Stimulated activated CD8-positive, alpha-beta memory T cell treated with anti-CD3 and anti-CD28 coated beads, Interleukin-15, amount 100 ng/mL, for 24 hours (primary cell): ENCODE measurements around the gene UBAC2.

ENCODE experiments used
- DNase-seq: peaks from one replicate; pipeline ENCODE4 v3.0.0-alpha.2; 2020; ENCODE audit warnings: low read depth

The UBAC2 gene

DNA sequence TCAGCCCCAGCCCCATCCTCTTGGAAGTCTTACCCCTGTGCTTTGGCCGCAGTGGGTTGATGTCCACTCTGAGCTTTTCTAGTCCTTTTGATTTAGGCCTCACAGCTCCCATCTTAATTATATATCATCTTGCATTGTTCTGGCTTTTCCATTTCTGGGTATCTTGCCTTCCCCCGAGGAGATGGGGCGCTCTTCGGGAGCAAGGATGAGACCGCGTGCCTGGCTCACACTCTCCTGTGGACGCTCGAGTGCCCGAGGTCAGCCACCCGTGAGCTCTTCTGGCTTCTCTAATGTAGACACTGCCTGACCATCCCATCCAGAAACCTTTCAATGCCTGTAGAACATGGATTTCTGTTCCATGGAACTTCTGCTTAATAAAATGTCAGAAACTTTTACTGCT lies 160.0 kb downstream of the UBAC2 start:
- DNase-seq: no peak

DNA sequence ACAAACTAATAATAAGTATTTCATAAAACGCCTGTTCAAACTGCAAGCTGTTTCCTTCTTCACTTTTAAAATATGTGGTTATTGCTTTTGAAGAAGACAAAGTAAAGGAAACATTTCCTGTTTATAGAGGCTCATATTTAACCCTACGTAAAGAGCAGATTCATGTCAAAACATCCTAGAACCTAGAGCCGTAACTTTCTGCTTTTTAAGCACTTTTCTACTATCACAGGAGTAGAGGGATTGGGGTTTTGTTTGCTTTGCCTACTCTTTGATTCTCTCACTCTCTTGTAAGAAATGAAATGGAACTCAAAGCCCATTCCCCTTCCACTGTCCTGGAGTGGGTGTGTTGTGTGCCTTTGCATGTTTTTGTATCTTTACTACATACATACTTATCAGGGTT lies 160.5 kb downstream of the UBAC2 start:
- DNase-seq: no peak

DNA sequence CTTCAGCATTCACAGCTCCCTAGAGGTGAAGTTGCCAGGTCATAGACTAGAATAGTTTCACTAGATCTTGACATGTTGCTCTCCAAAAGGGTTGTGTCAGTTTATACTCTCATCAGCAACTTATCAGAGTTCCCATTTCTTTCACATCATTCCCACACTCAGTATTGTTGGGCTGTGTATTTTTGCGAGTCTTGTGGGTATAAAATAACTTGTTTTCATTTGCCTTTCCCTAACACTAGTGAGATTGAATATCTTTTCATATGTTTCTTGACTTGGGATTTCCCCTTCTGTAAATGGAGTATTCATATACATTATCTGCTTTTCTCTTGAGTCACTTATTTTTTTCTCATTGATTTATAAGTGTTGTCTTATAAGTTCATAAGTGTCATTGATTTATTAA lies 161.7 kb downstream of the UBAC2 start:
- no peak for DNase-seq

DNA sequence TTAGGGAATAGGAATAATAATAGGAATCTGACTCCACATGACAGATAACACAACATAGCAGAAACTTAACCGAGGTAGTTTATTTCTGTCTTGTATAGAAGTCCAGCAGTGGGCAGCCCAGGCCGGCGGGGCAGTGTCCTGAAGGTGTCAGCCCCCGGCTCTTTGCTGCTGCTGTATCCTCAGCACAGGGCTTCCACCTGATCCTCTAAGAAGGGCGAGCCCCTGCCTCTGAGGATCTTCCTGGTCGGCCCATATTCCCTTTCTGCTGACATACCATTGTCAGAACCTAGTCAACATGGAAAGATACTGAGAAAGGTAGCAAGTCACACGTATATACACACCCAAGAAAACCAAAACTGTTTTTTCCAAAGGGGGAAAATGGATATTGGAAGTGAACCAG lies 162.7 kb downstream of the UBAC2 start:
- no peak for DNase-seq

DNA sequence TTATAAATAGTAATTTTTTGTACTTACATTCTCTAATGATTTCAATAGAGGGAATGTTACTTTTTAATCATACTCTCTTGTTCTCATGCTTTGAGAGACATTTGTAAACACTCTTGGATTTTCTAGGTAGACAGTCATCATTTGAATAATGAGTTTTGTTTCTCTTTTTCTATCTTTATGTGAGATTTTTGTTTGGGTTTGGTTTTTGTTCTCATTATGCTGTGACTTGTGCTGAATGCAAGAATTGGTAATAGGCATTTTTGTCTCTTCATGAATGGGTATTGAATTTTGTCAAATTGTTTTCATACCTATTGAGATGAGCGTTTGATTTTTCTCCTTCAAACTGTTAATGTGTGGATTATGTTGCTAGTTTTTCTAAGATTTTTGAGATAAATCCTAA lies 163.3 kb downstream of the UBAC2 start:
- no peak for DNase-seq

DNA sequence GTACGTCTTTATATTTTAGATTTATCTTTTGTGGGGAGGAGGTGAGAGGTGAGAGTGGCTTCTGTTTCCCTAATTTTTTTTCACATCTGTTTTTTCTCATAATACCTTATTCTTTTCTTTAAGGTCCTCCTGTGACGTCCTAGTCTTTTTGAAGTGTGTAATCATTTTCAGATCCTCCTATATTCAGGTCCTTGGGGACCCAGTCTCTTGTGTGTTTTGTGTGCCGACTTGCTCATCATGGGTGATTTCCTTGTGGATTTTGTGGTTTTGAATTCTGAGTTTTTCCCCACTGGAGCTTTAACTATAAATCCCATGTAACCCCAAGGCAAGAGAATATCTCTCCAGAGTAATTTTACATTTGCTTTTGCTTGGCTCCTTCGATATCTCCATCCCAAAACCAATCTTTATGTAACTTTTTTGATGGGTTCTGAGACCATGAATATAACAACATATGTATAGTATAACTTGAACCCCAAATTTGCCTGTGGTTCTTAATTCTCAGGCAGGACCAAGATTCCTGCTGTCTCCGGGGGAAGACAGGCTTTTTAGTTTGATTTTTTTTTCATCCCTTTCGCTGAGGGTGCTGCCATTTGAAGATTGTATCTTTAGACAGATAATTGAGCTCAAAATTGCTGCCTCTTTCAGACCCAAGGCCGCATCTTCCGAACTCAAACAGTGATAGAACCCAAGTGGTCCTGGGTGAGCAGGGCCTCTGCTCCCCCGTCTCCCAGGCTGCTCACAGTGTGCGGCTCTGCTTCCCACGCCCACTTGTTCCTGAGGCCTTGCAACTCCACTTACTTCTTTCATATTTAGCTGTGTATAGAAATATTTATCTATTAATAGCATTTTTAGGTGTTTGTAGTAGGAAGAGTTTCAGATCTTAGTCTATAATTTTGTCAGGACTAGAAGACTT lies 165.7 kb downstream of the UBAC2 start:
- DNase-seq: no peak

DNA sequence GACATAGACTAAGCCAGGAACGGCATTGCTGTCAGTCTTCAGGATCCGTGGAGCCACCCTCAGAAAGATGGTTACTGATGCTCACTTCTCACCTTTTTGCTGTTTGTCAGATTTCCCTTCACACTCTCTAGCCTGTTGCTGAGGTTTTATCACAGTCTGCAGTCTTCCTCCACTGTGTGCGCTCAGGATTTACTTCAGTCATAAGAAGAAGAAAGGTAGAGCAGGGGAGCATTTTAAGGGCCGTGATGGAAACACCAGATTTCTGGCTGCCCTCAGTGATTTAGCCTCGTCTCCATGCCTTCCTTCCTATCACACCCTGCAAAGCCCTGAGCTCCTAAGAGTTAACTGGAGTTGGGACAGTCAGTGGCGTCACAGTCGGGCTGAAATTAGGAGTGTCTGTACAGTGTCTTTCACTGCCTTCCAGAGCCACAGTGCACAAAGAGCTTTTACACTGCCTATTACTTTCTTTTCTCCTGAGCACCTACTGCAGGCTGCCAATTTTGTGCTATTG lies 166.5 kb downstream of the UBAC2 start:
- no peak for DNase-seq

DNA sequence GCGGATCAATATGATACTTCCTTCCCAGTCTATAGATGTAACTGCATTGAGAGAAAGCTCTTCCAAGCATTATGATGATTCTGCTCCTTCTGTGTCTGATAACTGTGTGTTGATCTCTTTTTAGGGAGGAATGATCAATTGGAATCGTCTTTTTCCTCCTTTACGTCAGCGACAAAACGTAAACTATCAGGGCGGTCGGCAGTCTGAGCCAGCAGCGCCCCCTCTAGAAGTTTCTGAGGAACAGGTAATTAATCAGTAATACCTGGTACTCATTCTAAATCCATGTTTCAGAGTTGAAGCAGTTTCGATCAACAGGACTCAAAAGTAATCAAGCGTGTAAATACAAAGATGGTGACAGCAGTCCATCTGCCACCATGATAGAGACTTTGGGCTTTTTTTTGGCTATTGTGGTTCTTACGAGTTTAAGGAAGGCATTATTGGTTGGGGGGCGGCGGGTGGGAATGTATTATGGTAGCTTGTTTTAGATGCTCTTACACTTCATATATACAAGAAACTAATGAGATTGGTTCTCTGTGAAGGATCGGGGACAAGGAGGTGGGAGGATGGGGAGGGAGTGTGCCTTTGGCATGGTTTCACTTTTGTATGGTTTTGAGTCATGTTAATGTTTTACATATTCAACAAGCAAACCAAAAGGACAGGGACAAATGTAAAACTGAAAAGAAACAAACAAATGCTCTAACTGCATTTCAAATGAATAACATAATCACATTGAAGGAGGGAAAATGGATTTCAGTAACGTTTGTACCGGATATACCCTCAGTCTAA lies 167.2 kb downstream of the UBAC2 start:
- no peak for DNase-seq

DNA sequence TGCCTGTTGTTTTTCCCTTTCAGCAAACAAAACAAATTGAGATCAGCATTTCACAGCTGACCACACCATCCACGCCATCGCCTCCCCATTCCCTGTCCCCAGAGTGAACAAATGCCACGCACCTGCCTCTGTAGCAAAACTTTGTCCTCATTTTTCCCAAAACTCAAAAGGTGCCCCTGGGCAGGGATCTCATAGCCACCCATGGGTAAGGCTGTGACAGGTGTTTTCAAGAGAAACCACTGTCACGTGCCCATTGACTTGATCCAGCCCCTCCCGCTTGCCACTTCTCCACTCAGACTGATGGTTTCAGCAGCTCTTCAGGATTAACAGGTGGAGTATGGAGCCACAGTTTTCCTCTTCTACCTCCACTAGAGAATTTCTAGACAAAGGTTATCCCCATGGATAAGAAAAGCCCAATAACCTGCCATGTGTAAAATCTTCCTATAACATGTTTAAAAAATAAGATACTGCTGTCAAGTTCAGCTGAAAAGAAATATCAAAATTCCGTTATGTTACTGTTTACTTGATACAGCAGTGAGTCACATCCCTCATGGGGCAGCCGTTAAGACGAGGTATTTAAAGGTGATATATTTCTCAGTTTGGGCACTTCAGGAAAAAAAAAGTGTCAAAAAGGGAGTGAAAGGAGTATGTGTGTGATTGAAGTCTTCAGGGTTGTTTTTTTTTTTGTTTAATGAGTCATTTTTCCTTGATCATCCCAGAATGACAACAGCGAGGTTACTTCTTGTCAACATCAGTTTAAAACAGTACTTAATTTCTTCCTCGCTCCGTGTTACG lies 170.0 kb downstream of the UBAC2 start:
- DNase-seq: no peak

DNA sequence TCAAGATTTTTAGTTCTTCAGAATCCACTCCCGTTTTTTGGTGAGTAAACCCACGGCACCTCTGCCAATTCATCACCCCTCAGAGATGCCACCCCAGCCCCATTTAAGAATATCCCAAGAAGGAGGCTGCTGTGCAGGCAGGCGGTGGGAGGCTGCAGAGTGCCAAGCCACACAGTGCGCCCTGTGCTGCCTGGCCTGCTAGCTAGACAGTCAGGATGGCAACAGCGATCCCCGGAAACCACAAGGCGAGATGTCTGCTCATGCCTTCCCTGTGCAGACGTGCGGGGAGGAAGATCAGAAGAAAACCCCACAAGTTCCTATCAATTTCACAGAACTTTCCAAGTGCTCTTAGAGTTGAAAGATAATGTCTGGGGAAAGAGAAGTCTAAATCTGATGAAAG lies 171.3 kb downstream of the UBAC2 start:
- no peak for DNase-seq

DNA sequence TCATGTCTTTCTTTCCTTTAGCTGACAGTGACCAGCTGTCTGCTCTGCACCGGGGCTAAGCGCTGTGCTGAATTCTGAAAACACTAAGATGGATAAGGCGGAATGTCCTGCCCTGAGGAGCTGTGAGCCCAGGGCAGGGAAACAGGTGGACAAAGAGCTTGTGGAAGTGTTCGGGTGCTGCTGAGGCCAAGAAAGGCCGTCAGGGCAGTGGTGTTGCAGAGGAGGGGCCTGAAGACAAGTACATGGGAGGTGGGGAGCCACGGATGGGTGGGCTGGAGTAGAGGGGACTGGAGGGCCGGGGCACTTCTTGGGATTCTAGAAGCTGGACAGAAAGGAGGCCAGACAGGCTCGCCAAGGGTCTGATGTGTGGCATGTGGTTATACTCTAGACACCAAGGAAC lies 172.8 kb downstream of the UBAC2 start:
- DNase-seq: no peak

DNA sequence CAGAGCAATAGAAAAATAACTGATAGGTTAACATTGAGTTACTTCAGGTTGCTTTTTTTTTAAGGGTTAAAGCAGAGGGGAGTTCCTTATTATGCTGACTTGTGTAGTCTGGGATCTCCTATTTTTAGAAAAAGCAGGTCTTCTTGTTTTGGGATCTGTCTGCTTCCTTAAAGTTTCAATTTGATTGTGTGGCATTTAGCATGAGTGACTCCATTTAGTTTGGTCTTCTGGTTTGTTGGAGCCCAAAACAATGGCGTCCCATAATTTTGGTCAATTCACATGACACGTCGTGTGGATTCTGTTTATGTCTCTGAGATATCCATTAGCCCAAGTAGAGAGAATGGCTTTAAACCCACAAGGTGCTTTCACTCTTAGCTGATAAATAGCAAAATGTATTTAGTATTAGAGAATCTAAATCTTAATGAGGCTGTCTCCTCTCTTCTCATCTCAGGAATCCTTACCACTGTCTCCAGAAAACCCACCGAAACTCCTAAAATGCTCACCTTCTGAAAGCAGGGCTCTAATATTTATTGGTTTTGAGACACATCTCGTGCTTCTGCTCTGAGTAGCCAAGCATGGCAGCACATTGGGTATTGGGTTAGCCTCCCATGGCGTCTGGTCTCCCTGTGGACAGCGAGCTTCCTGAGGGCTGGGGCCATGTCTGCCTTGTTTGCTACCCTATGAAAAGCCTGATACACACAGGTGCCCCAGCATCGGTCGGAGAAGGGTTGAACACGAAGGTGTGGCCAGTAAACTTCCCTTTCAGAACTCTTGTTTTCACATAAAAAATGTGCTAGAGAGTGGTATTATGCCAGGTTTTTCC lies 173.7 kb downstream of the UBAC2 start:
- DNase-seq: no peak

DNA sequence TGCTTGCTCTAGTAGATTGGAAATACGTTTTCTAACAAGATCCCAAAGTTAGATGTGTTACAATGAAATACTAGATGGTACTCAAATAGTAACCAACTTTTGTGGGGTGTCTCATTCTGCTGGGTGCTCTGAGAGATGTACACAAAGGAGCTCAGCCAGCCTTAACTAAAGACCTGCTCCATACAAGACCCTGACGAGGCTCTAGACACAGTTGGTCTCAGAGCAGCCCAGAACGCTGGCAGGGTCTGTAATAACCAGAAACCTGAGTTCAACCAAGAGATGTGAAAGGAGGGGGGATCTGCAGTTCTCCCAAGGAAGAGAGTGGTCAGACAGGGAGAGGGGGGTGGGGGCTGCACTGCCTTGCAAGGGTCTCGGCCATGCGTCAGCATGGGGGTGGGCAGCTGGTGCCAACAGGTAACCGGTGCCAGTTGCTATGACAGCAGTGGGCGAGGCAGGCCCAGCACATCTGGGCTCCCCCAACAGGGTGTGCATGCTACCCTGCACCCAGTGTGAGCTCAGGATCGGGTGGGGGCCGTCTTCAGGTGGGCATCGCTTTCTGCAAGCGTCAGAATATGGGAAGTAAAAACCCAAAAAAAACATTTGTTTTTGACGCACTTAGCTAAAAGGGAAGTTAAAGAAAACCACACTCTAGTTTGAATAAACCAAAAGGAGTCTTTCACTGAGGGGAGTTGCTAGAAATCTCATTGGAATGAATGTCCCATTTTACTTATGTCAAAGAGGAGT lies 174.5 kb downstream of the UBAC2 start:
- DNase-seq: no peak

DNA sequence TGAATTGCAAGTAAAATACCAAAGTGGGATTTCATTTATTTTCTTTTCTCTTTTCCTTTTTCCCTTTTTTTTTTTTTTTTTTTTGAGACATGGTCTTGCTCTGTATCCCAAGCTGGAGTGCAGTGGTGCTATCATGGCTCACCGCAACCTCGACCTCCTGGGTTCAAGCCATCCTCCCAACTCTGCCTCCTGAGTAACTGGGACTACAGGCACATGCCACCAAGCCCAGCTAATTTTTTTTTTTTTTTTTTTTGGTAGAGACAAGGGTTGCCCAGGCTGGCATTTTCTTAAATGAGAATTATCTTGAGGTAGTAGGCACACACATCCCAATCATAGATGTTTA lies 175.1 kb downstream of the UBAC2 start:
- no peak for DNase-seq

DNA sequence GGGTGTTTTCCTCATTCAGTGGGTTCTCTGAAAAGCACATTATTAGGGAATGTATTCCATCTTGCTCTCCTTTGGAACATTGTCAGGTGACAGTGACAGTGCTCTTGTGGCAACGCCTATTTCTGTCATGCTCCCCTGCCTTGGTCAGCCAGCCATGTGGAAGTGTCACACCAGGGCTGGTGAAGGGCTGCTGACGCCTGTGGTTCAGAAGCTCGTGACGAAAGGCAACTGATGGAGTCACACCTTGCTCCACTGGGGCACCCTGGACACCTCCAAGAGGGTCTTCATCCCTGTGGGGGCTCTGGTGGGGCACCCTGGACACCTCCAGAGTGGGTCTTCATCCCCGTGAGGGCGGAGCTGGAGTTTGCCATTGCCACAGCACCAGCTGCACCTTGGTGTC lies 175.5 kb downstream of the UBAC2 start:
- DNase-seq: no peak

DNA sequence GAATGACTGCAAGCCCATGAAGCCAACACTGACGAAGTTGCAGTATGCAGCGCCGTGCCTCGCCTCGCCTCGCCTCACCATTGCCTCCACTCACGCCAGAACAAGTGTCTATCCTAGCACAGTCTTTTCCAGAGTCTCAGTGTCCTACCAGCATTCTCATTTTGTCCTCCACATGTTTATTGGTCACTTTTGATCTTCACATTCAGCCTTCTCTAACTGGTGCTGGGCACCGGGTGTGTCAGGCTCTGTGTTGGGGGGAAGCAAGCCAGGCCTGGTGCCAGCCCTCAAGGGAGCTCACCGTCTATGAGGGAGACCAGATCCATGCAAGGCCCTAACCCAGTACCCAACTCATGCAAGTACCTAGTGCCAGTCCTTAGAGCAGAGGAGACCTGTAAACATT lies 176.3 kb downstream of the UBAC2 start:
- DNase-seq: no peak

DNA sequence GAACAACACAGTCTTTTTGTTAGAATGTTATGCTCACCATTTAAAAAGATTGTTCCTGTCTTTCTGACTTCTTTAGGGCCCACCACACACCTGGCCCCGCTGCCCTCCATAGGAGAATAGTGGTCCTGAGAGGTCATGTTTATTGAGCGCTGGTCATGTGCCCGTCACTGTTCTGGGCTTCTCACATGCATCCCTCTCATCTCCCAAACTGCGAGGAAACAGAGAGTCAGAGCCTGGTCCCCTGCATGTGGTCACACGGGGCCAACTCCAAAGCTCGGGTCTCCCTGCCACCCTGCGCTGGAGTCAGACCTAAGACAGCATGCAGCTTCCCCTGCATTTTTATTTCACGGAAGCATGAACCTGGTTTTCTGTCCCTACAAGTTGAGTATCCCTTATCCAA lies 177.0 kb downstream of the UBAC2 start:
- DNase-seq: no peak

DNA sequence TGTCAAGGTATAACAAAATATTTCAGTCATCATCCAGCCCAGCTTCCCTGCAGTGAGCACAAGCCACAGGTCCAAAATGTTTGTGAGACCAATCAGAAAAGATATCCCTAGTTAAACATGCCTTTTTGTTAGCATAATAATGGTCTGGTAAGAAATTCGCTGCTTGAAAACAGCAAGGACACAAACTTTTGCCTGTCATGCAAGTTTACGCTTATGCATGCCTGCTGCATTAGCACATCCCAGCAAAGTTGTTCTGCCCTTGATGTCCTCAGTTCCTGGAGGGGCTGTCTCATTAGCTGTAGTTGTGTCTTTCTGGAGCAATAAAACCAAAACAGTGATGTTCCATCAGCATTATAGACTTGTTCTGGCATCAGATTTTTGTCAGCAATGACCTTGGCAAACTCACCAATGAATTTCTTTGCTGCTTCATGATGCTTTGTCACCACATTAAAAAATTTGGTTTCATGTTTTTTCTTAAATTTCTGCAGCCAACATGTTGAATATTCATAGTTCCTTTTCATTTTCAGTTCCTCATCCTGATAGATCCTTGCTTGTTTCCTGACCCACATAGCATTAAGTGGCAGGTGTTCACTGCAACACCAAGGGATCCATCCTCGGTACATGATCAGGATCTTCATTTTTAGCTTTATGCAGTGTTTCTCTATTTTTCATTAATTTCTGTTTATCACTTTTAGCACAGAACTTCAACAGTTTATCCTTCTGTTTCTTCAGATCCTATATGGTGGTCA lies 178.5 kb downstream of the UBAC2 start:
- DNase-seq: no peak

DNA sequence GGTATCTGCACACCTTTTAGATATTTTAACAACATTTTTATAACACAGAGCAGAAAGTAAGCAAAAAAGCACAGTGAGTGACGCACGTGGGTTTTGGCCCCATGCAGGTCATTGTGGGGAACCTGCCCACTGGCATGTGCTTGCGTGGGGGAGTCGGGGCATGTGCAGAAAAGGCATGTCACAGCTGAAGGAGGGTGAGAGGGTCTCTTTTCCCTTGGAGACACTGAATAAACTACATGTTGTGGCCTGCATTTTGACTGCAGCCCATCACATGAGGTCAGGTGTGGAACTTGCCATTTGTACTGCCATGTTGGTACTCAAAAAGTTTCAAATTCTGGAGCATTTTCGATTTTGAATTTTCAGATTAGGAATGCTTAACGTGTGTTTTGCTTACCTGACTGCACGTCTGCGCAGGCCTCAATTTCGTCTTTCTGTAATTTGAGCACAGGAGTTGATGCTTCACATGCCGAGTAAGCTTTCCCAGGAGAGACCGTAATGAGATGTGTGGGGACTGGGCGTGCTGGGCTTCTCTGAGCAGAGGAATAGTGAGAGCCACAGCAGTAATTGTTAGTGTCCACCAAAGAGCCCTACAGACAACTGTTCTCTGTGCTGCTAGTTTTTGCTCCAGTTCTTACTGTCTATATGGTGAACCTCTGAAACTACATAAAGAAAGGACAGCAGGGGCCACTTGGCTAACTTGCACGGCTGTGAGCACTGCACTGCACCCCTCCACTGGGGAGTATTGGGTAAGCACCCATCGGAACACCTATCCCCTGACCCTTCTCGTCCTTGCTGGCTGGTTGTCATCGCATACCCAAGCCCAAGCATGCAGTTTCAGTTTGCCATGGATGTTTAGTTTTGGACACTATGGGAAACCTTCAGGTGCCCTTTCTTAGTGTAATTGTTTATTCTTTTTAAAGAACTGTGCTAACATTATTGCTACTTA lies 179.5 kb downstream of the UBAC2 start:
- DNase-seq: no peak
